Mesothelial cell of epicardium (in vitro differentiated cells): Measurements from ENCODE around the gene FRMD4A. TPM values are rescaled to one million over a fixed set of nuclear protein-coding genes. Genes with fewer than 3 reads are reported as not detected.

Source experiments
- DNase-seq, 2 experiments: peaks; one replicate each; pipeline ENCODE4 v3.0.0; 2021; ENCODE audit warnings: low spot score in 2 of 2; ENCODE audit not compliant: unreplicated experiment in 2 of 2
- H3K27ac Mint-ChIP-seq: 2 replicates; pipeline ENCODE4 v1.8.0; 2021; ENCODE audit warnings: mixed read lengths
- H3K27me3 Mint-ChIP-seq: 2 replicates; pipeline ENCODE4 v1.8.0; 2021; ENCODE audit warnings: low read depth, mixed read lengths
- H3K36me3 Mint-ChIP-seq: 2 replicates; pipeline ENCODE4 v1.8.0; 2021; ENCODE audit warnings: mixed read lengths
- H3K4me1 Mint-ChIP-seq: 2 replicates; pipeline ENCODE4 v1.8.0; 2021; ENCODE audit warnings: mixed read lengths
- H3K4me3 Mint-ChIP-seq: 2 replicates; pipeline ENCODE4 v1.8.0; 2021; ENCODE audit warnings: mild to moderate bottlenecking, moderate library complexity, mixed read lengths
- H3K9me3 Mint-ChIP-seq: 2 replicates; pipeline ENCODE4 v1.8.0; 2021; ENCODE audit warnings: mixed read lengths
- total RNA-seq: library from RNA; stranded (reverse); gene quantifications from 3 replicates; pipeline ENCODE4 v1.2.1, GENCODE V29; 2021
- TF ChIP-seq, protein P1 (sequence below): fragments of 200-600 bp; sonication (generic); IDR thresholded peaks from one replicate; pipeline ENCODE4 v1.5.0; 2021; ENCODE audit warnings: antibody characterized with exemption; ENCODE audit not compliant: unreplicated experiment

FRMD4A gene
- total RNA-seq, 1 donor from 2014 or later, result 45.0 TPM

DNA sequence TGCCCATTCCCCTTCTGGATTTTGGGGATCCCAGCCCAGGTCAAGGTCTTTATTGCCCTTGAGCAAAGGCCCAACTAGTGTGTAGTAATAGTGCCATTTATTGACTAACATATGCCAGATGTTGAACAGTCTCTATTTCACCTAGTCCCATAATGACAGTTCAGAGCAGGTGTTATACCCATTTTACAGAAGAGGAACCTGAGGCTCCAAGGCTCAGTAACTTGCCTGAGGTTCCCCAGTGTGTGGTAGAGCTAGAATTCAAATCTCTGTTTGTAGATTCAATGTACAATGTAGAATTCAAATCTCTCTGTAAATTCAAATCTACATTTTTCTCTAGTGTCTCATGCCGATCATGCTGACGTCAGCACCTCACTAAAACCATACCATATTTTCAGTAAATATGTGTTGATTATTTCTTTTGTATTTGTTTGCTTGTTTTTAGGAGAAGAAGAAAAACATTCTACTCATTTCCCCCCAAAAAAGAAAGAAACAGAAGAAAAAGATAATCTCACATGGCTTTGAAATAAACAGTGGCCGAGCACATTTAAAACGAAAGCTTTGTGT is 414.3 kb downstream of the FRMD4A start:
- DNase-seq, result no peak
- H3K9me3 Mint-ChIP-seq, result no peaks in the 10 kb centered on the region
- H3K27ac Mint-ChIP-seq, result no peak overlapping the region
- TF ChIP-seq, protein P1, sequence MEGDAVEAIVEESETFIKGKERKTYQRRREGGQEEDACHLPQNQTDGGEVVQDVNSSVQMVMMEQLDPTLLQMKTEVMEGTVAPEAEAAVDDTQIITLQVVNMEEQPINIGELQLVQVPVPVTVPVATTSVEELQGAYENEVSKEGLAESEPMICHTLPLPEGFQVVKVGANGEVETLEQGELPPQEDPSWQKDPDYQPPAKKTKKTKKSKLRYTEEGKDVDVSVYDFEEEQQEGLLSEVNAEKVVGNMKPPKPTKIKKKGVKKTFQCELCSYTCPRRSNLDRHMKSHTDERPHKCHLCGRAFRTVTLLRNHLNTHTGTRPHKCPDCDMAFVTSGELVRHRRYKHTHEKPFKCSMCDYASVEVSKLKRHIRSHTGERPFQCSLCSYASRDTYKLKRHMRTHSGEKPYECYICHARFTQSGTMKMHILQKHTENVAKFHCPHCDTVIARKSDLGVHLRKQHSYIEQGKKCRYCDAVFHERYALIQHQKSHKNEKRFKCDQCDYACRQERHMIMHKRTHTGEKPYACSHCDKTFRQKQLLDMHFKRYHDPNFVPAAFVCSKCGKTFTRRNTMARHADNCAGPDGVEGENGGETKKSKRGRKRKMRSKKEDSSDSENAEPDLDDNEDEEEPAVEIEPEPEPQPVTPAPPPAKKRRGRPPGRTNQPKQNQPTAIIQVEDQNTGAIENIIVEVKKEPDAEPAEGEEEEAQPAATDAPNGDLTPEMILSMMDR, result no peak
- peaks cover 27% of the 10 kb centered on the region for H3K27me3 Mint-ChIP-seq
- no peak overlapping the region for H3K4me3 Mint-ChIP-seq
- H3K36me3 Mint-ChIP-seq, result no peaks in the 10 kb centered on the region
- no peaks in the 10 kb centered on the region for H3K4me1 Mint-ChIP-seq

GRCh38 chr10:13915710-13916109 is 415.0 kb downstream of the FRMD4A start:
- Mint-ChIP-seq H3K27me3 (peaks cover 22% of the 10 kb centered on the region), H3K9me3 (no peaks in the 10 kb centered on the region), H3K4me3 (no peak overlapping the region), H3K4me1 (peaks cover 5% of the 10 kb centered on the region), H3K27ac (no peak overlapping the region), H3K36me3 (no peaks in the 10 kb centered on the region)
- no peak for DNase-seq
- TF ChIP-seq, protein P1, result no peak

DNA sequence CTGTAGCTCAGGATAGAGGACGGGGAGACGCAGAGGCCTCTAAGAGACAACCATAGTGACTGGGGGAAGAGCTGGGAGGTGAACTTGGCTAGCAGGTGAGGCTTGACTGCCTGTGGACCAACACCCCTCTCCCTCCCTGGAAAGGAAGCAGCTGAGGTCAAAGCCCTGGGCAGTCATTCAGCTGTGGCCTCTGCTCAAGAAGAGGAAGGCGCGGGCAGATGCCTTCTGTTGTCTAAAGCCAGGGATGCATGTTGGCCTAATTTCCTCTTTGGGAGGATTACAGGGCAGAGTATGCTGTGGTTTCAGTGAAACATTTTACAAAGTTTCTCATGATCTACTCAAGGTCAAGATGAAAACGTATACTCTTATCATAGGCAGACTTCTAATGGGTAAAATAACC is 416.8 kb downstream of the FRMD4A start:
- H3K4me3 Mint-ChIP-seq, result no peak overlapping the region
- peaks cover 5% of the 10 kb centered on the region for H3K4me1 Mint-ChIP-seq
- DNase-seq, result no peak
- peaks cover 14% of the 10 kb centered on the region for H3K27me3 Mint-ChIP-seq
- peaks cover 1% of the 10 kb centered on the region for H3K36me3 Mint-ChIP-seq
- TF ChIP-seq, protein P1, result no peak
- H3K27ac Mint-ChIP-seq, result no peak overlapping the region
- H3K9me3 Mint-ChIP-seq, result peaks cover 4% of the 10 kb centered on the region

GRCh38 chr10:13911821-13912520 is 418.8 kb downstream of the FRMD4A start:
- no peak overlapping the region for H3K27ac Mint-ChIP-seq
- TF ChIP-seq, protein P1, result no peak
- H3K27me3 Mint-ChIP-seq, result peaks cover 16% of the 10 kb centered on the region
- H3K4me3 Mint-ChIP-seq, result no peak overlapping the region
- no peak for DNase-seq
- H3K4me1 Mint-ChIP-seq, result peaks cover 5% of the 10 kb centered on the region
- H3K9me3 Mint-ChIP-seq, result peaks cover 10% of the 10 kb centered on the region
- peaks cover 1% of the 10 kb centered on the region for H3K36me3 Mint-ChIP-seq

DNA sequence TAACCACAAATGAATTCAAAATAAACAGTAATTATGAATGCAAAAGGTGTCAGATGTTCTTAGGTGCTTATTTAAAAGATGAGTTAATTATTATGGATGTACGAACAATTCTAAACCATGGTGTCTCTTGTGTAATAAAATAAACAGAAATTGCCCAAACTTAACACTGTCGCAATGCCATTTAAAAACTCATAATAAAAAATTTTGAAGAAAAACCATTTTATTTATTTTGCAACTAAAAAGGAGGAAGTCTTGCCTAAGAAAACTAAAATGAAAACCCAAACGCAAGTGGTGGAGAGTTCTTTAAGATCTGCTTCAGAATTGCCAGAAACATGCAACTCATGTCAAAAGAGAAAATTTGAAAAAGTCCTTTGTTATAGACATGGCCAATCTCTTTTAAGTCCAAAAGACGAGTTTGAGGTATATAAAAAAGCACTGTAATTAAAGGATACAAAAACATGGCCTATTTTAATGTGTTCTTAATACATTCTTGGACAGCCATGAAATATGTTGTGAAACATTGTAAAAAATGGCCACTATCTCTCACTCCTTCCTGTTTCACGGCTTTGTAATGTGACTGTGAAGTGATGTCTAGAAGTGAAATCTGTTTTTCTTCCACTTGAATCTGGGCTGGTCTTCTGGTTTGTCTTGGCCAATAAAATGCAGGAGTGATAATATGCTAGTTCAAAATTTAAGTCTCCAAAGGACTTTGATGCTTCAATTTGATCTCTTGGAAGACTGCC is 421.0 kb downstream of the FRMD4A start:
- no peak for DNase-seq
- Mint-ChIP-seq H3K27me3 (peaks cover 10% of the 10 kb centered on the region), H3K4me3 (no peak overlapping the region), H3K9me3 (peaks cover 10% of the 10 kb centered on the region), H3K4me1 (peaks cover 5% of the 10 kb centered on the region), H3K27ac (no peak overlapping the region), H3K36me3 (peaks cover 1% of the 10 kb centered on the region)
- TF ChIP-seq, protein P1, result no peak
